Measurements from ENCODE around the gene WDR72. TPM values are rescaled to one million over a fixed set of nuclear protein-coding genes. Genes with fewer than 3 reads are reported as not detected.

The WDR72 gene
- total and polyA plus RNA-seq, 12 donors: 0.09 TPM; not detected in 11

DNA sequence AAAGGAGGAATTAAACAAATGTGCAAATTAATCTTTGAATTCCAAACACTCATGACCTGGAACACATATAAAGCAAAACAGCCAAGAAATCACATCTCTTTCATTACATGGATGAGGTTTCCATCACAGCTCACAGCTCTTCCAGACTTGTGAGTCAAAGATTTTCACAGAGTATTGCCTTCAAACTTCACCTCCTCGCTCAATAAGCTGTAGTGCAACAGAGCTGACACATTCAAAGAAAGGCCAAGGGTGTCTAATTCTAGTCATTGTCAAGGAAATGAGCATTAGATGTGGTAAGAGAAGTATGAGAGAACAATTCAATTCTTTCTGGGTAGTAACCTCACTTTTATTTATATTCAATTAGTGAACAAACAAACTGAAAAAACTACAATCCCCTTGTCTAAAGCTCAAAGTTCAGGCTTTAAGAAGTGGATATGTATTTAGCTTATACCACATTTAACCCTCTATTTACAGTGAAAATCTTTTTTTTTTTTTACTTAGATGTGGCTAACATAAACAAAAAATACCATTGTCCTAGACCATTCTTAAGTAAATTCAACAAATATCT is 11.9 kb downstream of the WDR72 start:
- TF ChIP-seq CTCF (IDR thresholded peaks at IDR 0.05): no peak
- H3K9me3 ChIP-seq: peaks cover 0 to 8% (median 0%) of the 10 kb centered on the region in 11 donors
- H3K4me1 ChIP-seq: no peaks in the 10 kb centered on the region
- no peak overlapping the region for H3K4me3 ChIP-seq
- DNase-seq (no peak), ATAC-seq (no peak)
- 77 to 92% methylated on average over 1 of the region's 1 CpG for WGBS, 2 donors
- H3K36me3 ChIP-seq: no peaks in the 10 kb centered on the region
- H3K27me3 ChIP-seq: peaks cover 0 to 5% (median 0%) of the 10 kb centered on the region in 7 donors
- intact Hi-C loops (cut with DNase I): no loop called here
- H3K27ac ChIP-seq: no peak overlapping the region

GRCh38 chr15:53746101-53746500 is 13.4 kb downstream of the WDR72 start:
- peaks cover 0 to 5% (median 0%) of the 10 kb centered on the region in 7 donors for H3K27me3 ChIP-seq
- no peaks in the 10 kb centered on the region for H3K4me1 ChIP-seq
- H3K9me3 ChIP-seq: peaks cover 0 to 8% (median 0%) of the 10 kb centered on the region in 11 donors
- TF ChIP-seq CTCF (IDR thresholded peaks at IDR 0.05): no peak
- no peak overlapping the region for H3K4me3 ChIP-seq
- DNase-seq (no peak), ATAC-seq (no peak)
- WGBS, 2 donors: 92 to 94% methylated on average over 3 of the region's 3 CpGs
- no peaks in the 10 kb centered on the region for H3K36me3 ChIP-seq
- intact Hi-C loops (cut with DNase I): no loop called here
- no peak overlapping the region for H3K27ac ChIP-seq

- WGBS, 2 donors: 37 to 51% methylated on average over 4 of the region's 4 CpGs
- Histone ChIP-seq H3K27me3 (no peaks in the 10 kb centered on the region), H3K9me3 (no peaks in the 10 kb centered on the region), H3K36me3 (no peaks in the 10 kb centered on the region), H3K27ac (no peak overlapping the region), H3K4me1 (no peaks in the 10 kb centered on the region), H3K4me3 (no peak overlapping the region)
- ATAC-seq (no peak), DNase-seq (no peak)
- no peak for TF ChIP-seq CTCF (IDR thresholded peaks at IDR 0.05)
- intact Hi-C loops (cut with DNase I): no loop called here
Measured at GRCh38 chr15:53739651-53740050, 19.8 kb downstream of the WDR72 start.

DNA sequence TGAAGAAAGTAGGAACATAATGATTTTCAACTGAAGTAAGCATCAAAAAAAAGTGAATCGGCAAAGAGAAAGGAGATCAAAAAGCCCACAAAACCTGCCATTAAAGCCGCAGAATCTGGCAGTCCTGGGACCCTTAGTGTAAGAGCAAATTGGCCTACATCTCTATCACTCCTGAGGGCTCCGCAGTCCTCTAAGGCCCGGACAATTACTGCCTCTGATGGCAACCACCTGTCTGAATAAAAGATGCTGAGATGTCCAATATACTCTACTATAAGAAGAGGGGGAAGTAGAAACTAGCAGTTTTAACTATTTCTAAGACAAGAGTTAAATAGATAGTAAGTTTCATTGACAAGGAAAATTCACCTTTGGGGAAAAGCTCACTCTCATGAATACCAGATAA is 20.3 kb downstream of the WDR72 start:
- no peaks in the 10 kb centered on the region for H3K27me3 ChIP-seq
- intact Hi-C loops (cut with DNase I): no loop called here
- H3K4me3 ChIP-seq: no peak overlapping the region
- ATAC-seq (no peak), DNase-seq (no peak)
- no peaks in the 10 kb centered on the region for H3K9me3 ChIP-seq
- 73 to 81% methylated on average over 4 of the region's 4 CpGs for WGBS, 2 donors
- no peak for TF ChIP-seq CTCF (IDR thresholded peaks at IDR 0.05)
- no peaks in the 10 kb centered on the region for H3K36me3 ChIP-seq
- no peaks in the 10 kb centered on the region for H3K4me1 ChIP-seq
- H3K27ac ChIP-seq: no peak overlapping the region

All from heart right ventricle (tissue), 16 donors.